HG03108 (cell line): Measurements from ENCODE around the gene BRINP2.

Experiments used
- ATAC-seq: cut with Tn5 transposase; IDR thresholded peaks from one replicate; pipeline ENCODE4 v1.9.1; 2021; ENCODE audit warnings: moderate library complexity; ENCODE audit not compliant: unreplicated experiment

BRINP2 gene

DNA sequence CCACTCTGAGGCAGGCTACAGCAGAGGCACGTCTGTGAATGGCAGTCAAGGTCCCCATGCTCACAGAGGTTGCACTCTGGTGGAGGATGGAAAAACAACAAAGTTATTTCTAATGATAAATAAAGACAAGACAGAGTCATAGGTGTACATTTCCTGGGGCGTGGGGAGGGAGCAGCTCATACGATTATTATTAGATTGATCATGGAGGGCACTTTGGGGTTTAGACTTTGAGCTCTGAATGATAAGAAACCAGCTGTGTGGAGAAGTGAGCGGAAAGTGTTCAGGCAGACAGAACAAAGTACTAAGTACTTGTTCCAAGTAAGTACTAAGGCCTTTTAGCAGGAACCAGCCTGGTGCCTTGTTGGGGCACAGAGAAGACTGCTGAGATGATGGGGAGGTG is 86.8 kb downstream of the BRINP2 start:
- ATAC-seq: no peak

DNA sequence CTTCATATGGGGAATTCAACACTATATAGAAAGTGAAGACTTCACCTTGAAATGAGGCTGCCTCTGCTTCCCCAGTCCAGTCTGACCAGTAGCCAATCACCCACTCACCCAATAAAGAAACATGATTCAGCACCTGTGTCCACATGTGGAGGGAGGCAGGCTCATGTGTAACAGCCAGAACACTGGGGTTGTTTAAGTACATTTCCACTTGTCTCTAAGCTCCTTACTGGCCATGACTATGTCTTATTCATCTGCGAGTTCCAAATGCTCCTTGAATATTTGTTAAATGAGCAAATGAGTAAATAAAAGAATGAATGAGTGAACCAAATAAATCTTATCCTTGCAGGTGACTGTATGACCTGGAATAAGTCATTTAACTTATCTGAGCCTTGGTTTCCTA is 100.1 kb downstream of the BRINP2 start:
- ATAC-seq: no peak

DNA sequence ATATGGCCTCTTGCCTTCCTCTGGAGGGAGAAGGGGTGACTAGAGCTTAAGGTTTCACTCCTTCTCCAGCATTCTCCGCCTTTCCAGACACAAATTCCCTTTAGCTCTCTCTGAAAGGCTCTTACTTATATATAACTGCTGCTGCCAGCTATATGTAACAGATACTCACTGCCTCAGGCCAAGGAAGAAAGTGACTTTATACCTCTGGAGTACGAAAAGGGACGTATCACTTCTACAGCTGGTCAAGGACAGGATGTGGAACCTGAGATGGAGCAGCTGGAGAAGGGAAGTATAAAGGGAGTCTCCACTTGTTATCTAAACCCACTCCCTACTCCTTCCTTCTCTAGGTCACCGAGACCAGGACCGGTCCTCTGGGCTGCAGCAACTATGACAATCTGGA is 102.4 kb downstream of the BRINP2 start:
- ATAC-seq: no peak

DNA sequence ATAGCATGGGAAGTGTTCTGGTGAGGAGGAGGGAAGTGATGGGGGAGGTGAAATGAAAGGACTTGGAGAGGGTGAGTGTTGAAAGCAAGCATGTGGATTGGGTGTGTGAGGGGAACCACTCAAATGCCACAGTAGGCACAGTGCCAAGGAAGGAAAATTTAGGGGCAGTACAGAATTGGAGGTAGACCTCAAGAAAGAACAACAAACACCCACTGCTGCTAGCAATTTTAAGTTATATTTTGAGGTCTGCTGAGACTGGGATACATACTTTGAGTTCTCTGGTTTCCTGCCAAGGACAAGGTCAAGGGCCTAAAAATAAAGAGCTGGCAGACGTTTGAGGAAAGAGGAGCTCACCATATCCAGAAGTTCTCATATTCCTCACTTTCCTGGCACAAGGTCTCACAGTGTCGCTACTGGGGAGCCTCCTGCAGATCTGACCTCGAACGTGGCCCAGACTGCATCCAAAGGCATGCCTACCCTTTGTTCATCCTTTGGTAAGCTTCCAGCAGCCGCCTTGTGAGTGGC is 104.0 kb downstream of the BRINP2 start:
- no peak for ATAC-seq

DNA sequence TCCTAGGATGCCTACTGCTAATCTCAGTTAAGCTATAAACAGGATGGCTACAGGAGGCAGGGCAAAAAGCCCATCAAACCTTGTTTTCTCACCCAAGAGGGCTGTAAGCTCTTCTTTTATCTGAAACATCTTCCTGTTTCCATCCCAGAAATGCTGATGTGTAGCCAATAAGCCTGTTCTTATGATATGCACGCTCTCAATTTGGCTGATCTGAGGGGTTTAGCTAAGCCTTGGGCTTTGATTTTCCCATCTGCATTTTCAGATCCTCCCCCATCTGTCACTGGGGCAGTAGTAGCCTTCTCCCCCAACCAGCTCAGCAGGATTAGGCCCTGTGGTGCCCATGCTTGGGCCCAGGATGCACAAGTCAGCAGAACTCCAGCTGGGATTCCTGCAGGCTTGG is 105.0 kb downstream of the BRINP2 start:
- ATAC-seq: no peak

DNA sequence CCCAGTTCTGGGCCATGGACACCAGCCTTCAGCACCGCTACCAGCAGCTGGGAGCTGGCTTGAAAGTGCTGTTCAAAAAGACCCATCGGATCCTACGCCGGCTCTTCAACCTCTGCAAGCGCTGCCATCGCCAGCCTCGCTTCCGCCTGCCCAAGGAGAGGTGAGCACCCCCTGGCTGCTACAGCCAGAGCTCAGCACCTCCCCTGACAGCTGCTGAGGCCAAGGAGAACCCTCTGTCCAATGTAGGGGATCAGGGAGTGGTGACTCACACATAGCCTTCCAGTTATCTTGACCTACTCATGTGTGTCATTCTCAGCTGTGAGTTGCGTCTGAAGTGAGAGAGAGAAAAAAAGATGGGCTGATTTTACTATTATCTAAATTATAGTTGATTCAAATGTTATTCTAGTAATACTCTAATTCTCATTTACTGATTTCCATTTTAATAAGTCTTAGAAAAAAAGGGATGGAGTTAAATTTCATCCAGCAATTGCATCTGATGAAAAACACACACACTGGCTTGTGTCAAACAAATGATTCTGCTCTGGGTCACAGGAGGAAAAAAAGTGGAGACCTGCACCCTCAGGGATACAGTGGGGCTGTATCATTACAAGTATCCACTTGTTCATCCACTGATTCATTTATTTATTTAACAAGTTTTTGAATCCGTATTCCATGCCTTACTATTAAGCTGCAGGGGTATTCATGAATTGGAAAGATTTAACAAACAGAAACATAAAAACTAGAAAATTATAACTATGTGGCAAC is 108.0 kb downstream of the BRINP2 start:
- no peak for ATAC-seq

DNA sequence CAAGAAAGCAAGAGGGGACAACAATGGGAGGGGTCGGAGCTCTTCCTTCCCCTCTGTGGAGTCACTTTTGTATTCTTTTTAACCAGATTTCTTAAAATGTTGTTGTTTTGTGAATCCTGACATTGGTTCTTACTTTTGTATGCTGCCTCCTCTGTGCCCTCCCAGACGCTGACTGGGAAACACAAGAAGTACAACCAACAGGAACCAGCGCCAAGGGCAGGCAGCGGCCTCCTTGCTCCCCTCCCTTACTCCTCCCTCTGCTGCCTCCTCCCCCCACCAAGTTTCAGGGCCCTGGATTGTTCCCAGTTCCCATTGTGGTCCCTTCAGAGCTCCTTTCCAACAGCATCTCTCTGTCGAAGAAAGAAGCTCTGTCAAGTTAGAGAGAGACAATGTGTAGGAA is 111.1 kb downstream of the BRINP2 start:
- no peak for ATAC-seq

DNA sequence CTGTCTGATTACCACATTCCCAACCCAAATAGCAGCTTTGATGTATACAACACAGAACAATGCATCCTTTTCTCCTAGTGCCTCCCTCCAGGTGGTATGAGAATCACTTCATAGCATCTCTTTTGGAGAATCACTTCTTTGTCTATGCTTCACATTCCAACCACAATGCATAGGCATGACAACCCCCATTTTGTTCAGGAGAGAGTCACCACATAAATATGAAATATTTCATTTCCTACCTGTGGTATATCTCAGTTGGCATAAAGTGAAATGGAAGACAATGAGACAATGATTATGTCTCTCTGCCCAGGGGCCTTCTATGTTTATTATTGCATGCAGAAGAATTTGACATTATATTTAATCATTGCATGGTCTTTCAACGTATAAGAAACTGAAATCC is 112.2 kb downstream of the BRINP2 start:
- ATAC-seq: no peak

DNA sequence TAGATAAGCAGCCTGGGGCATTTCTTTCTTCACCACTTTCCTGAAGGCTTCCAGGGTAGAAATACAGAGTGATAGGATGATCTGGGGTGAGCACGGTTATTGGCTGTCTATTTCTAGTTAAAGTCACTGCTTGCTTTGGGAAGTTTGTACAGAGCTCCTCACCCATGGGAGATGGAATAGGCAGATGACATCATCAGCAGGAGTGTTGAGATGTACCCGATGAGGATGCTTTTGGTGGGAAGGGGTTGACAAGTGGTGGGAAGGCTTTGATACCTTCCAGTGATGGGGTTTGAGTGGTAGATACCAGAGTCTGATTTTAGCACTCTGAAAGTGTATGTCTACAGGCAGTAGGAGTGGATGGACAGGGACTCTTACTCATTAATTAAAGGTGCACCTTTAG is 112.6 kb downstream of the BRINP2 start:
- ATAC-seq: no peak

DNA sequence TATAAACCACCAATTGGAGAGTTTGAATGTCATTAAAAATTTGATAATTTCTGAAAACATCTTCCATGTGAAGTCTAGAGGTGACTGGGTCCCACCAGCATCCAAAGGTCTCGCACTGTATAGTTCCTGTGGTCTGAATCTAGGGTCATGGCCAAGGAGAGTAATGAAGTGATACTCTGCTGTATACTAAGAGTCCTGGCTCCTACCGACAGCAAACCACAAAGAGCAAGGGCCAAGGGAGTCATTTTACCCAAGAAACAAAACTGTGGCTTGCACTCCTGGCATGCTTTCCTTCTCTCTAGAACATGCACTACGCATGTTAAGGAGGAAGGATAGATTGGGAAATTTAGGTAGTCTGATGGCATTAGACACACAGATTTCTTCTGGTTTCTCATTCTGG is 115.6 kb downstream of the BRINP2 start:
- no peak for ATAC-seq

DNA sequence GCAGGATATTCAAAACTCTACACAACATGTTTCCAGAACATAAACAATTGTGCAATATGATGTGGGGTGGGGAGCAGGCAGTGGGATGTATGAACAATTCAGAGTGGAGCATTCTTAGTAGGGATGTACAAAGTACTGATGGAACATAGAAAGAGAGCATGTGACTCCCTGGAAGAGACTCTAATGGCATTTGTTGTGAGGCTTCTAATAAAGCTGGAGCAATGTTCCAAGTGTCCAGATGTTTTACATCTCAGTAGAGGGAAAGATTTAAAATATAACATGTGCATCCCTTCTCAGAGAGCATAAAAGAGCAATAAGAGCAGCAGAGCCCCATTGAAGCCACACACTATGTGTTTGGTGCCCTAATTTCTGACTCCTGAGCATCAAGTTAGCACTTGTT is 116.5 kb downstream of the BRINP2 start:
- ATAC-seq: no peak

DNA sequence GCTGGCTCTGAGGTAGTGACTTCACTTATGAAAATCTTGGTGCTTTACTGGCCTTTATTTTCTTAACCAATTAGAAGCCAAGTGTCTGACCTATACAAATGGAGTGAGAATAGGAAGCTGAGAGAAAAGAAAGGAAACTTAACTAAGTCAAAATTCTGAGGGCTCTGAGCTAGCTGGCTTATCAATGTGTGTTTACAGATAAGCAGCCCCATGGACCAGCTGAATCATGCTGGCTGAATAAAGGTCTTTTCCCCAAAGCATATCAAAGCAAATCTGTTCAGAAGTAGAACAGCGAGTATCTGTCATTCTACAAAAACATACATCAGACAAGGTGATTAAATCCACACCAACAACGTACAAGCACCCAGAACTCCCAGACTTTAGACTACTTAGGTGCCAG is 117.2 kb downstream of the BRINP2 start:
- no peak for ATAC-seq

DNA sequence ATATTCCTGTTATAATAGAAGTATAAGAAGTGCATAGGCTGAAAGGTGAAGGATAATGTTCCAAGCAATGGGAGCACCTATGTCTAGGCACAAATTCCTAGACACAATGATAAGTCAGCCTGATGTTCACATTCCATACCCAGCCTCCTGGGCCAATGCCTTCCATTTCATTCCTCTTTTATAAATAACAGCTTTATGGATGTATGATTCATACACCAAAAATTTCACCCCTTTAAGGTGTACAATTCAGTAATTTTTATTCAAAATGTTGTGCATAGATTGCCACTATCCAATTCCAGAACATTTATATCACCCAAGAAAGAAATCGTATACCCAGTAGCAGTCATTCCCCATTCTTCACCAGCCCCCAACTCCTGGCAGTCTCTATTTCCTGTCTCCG is 118.8 kb downstream of the BRINP2 start:
- no peak for ATAC-seq

DNA sequence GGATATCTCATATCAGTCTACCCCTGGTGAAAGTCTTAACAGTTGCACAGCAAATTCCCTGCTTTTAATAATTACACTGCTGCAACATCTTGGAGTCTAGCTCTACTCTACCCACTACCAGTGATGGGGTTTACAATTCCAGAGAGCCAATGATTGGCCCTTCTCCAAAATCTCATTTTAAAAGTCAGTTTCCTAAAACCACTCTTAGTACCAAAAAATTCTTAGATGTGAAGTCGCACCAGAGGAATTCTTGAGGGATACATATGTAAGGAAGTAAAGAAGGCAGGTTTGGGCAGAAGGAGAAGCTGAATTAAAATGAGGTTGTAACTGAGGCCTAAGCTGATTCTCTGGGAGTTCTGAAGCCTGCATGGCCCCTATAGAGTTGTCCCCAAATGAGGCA is 129.7 kb downstream of the BRINP2 start:
- ATAC-seq: no peak

DNA sequence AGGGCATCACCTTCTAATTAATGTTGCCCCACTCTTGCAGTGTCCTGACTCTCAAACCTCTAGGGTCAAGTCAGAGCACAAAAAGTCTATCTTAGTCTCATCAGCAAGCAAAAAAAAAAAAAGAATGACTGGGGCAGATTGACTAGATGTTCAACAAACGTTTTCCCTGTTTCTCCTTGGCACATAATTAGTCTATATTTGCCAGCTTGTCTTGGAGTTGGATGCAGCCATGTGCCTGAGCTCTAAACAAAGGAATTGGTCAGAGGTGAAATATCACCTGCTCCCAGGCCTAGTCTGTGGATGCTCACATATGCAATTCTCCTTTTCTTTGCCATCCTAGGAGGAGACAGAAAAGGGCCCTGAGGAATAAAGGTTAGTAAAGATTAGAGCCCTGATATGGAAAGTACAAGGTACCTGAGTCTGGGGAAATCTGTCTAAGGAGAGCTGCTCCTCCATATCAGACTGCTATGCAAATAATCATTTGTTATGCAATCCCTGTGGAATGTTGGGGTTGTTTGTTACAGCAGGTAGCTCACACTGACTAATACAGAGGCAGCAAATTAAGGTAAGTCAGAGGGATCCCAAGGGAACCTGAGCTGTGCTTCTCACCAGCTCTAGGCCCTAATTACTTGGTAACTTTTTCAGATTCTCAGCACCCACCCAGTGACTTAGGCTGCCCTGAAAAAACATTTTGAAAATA is 130.8 kb downstream of the BRINP2 start:
- no peak for ATAC-seq

DNA sequence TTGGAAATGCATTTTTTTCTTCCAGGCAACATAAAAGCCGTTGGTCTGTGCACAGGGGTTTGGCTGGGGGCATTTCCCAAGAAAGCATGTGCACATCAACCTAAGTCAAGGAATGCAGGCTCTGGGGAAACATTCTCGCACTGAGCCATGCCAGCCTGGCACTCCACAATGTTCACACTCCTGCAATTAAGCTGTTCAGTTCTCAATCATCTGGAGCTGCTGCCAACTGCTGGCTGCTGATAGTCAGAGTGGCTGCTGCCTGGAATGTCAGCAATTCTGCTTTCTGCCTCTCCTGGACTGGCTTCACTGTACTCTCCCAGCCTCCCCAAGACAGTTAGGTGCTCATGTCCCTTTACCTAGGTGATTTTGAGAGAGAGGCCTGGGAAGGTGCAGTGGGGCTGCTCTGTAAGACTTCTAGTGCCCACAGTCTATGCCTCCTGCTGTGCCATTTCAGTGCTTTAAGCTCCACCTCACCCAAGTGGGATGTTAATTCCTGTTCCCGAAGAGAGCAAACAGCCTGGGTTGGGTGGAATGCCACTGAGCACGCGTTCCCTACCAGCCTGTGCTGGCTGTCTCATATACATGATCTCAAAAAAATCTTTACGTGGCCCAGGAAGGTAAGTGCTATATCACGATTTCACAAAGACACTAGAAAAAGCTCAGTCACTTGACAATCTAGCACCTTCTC is 131.7 kb downstream of the BRINP2 start:
- ATAC-seq: no peak

DNA sequence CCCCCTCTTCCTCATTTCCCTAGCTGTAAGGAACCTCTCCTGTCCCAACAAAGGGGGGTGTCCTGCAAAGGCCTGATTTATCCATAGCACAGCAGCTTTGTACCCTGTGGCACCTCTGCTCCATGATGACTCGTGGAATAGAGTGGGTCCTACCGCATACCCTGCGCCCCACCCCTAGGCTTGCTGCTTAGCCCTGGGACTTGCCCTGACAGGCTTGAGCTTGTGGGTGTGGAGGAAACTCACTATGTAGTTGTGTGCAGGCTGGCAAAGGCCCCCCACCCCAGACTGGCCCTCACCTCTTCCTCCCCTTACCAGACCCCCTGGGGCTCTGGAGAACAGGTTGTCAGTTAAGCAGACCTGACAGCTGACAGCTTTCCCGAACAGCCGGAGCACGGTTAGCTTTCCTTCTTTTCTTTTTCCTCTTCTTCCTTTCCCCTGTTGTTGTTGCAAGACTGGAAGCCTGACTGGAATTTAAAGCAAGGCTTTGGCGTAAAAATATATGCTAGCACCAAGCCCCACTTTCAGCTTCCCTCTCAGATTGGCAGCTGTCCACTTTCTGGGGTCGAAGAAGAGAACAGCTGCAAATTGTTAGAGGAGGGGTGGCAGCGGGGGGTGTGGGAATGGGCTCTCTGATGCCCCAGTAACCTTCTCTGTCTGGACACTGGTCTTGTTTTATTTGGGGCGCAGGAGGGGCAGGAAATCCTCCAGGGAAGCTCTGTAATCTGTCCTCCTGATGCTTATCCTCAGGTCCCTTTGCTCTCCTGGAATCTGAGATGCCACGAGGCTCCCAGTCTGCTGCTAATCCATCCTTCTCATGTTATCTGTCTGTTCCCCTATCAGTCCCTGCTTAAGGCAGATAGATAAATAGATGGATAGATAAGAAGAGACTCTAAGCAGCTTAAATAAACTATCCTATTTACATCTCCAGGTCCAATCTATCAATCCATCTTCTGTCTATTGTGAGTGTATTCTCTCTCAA is 134.6 kb downstream of the BRINP2 start:
- no peak for ATAC-seq

DNA sequence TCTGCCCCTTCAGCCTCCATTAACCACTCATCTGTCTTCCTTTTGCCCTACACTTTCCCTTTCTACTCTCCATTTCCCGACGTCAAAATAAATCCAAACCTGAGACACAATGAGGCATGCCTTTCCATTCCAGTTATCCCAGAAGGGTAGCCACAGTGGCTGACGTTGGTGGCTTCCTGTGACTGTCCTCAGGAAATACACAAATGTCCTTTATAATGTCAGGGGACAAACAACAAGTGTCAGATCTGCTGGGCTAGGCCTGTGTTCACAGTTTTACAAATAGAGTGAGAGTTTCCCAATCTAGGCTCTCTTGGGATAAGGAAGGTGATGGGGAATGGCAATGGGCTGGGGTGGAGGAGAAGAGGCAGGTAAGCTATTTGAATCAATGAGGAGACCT is 135.3 kb downstream of the BRINP2 start:
- no peak for ATAC-seq

DNA sequence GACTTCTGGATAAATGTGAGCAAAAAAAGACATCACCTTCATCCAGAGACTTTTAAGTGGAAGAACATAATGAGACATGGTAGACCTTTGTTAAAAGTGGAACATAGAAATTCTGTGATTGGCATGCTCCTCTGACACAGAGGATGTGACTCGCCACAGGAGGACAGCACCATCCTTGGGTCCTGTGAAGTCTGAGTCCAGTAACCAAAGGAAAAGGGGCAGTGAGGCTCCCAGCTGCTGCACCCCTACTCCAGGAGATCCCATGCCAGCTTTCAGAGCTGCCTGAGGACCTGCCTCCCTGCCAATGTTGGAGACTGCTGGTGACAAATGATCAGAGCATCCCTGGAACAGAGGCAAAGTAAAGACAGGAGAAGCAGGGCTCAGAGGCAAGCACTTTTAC is 136.2 kb downstream of the BRINP2 start:
- ATAC-seq: no peak

DNA sequence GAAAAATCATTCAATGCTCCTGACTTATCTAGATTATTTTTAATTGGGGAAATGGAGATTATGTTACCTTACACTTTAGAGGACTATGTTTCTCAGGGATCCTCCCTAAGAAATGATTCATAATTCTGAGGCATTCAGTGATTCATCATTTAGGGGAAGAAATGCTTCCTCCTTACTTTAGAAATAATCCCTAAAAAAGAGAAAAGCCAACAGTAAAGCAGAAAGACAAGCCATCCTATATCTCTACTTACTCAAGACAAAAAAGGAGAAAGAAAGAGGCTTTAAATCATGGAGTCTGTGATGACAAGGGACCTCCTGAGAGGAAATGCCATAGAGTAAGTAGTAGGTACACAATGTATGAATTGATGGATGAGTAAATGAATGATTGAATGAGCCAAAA is 137.0 kb downstream of the BRINP2 start:
- no peak for ATAC-seq

DNA sequence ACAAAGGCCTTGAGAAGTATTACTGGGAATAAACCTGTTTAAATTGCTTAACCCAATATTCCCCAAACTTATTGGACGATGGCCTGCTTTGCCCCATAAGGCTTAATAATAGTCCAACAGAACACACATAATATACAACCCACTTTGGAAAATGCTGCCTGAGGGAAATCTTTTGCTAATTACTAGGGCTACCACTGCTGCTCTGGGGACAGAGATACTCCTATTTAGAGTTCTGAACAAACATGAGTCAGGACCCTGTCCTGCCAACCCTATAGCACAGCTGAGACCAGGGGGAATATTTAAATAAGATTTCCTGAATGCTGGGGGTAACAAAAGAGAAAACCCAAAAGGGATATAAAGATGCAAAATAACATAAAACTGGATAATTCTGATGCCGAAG is 139.1 kb downstream of the BRINP2 start:
- no peak for ATAC-seq
